Measurements from ENCODE around the gene LEPROT.
"Not testable (repeated sequence)": the region's sequence is repeated elsewhere in the genome, so short reads cannot be mapped to it uniquely, and the experiment has no call there.

LEPROT gene, protein sequence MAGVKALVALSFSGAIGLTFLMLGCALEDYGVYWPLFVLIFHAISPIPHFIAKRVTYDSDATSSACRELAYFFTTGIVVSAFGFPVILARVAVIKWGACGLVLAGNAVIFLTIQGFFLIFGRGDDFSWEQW

DNA sequence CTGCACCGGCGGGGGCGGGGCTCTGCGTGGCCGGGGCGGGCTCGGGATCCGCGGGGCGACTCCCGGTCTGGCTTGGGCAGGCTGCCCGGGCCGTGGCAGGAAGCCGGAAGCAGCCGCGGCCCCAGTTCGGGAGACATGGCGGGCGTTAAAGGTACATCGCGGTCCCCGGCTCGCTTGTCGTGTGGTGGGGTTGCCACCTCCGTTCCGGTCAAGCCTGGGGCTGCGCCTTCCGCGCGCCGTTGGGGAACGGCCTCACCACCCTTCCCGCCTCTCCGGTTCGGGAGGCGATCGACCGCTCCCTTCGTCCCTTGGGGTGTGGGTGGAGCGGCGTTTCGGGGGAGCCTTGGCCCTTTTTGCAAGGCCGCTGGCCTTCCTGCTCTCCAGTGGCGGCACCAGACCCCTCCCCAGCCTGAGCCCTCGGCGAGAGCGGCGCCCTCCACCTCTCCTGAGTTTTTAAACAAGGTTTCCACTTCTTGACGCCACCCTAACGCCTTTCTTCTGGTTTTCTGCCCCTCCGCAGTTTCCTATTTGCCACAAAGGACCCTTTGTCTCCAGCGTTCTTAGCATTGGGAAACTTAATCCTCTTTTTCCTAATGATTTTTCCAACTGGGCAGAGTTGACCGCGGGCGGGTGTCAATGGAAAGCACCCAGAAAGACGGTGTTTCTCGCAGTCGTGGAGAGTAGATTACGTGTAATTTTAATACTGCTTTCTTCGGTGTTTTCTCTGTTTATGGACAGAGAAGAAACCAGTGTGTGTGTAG lies at the start of gene LEPROT, which contains the start of gene LEPR:
TSS of gene LEPROT (plus strand) at position 79 of the 761 bp plus-strand sequence. CDS start at position 136, 57 bp downstream.
TSS of gene LEPR (plus strand) at position 79 of the 761 bp plus-strand sequence. CDS start 144,898 bp downstream, outside the sequence.
- TF ChIP-seq, protein P1, sequence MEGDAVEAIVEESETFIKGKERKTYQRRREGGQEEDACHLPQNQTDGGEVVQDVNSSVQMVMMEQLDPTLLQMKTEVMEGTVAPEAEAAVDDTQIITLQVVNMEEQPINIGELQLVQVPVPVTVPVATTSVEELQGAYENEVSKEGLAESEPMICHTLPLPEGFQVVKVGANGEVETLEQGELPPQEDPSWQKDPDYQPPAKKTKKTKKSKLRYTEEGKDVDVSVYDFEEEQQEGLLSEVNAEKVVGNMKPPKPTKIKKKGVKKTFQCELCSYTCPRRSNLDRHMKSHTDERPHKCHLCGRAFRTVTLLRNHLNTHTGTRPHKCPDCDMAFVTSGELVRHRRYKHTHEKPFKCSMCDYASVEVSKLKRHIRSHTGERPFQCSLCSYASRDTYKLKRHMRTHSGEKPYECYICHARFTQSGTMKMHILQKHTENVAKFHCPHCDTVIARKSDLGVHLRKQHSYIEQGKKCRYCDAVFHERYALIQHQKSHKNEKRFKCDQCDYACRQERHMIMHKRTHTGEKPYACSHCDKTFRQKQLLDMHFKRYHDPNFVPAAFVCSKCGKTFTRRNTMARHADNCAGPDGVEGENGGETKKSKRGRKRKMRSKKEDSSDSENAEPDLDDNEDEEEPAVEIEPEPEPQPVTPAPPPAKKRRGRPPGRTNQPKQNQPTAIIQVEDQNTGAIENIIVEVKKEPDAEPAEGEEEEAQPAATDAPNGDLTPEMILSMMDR (conservative IDR thresholded peaks at IDR 0.05; ENCODE audit: low read depth, low read length), result no peak
- DNase-seq (ENCODE audit: low read depth), result no peak
- peak within 1 kb of the TSS; percentile 93 for H3K4me3 ChIP-seq (ENCODE audit: low read depth, low read length)

DNA sequence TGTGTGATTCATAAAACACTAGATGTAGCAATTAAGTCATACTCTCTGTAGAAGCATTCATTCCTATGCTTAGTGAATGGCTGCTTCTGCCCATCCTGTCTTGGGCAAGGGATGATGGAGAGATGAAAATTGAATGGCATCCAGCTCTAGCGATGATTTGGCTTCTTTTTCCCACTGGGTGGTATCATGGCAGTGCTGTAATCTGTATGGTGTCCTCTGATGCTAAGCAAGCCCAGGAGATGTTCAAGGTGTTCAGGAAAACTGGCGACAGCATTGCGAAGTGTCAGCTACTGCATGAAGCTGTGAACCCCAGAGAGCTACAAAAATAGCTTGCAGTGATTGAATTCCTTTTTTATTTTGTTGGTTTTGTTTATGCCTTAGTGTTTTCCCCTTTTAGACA lies 48.9 kb upstream of the LEPROT start:
- DNase-seq (ENCODE audit: low read depth), result no peak
- no peak overlapping the region for H3K4me3 ChIP-seq (ENCODE audit: low read depth, low read length)
- TF ChIP-seq, protein P1 (conservative IDR thresholded peaks at IDR 0.05; ENCODE audit: low read depth, low read length), result no peak

DNA sequence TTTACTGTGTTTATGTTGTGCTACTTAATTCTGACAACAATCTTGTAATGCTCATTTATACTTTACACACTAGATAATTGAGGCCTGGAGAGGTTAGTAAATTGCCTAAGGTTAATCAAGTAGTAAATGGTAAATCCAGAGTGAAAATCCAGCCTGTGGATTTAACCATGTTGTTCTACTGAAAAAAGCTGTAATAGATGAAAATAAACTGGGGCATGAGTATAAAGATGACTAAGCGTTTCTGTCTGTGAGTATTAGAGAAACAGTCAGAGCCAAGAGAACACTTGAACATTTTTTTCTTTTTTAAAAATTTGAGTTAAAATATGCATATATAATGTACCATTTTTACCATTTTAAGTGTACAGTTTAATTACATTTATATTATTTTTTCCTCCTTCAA lies 47.9 kb upstream of the LEPROT start:
- H3K4me3 ChIP-seq (ENCODE audit: low read depth, low read length), result no peak overlapping the region
- peak; percentile 8 for DNase-seq (ENCODE audit: low read depth)
- TF ChIP-seq, protein P1 (conservative IDR thresholded peaks at IDR 0.05; ENCODE audit: low read depth, low read length), result no peak

DNA sequence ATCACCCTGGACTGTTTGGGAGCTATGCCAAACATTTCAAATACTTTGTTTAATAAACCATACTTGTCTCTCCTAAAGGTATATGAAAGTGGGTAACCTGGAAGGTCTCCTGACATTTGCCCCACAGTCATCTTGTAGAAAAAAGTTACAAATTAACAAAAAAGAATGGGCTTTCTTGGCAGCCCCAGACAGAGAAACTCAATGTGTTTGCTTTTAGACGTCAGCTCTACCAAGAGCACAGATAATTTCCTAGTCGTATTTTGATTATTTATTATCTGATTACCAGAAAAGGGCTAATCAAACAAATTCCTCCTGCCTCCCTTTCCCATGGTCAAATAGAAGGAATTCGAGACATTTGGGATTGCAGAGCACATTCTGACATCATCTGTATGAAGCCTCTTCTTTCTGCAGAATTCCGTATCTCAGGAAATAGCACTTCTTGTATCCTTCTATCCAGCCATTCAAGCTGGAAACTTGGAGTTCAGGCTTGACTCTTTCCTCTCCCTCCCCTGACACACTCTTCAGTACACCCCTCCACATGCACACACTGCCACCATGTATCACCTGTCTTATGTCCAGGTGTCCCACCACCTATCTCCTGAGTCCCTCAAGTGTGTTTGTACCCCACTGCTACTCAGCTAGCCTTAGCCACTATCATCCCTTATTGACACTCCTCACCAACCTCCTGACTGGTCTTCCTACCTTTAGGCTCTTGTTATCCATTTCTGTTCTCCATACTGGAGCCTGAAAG lies 42.8 kb upstream of the LEPROT start:
- no peak overlapping the region for H3K4me3 ChIP-seq (ENCODE audit: low read depth, low read length)
- no peak for DNase-seq (ENCODE audit: low read depth)
- TF ChIP-seq, protein P1 (conservative IDR thresholded peaks at IDR 0.05; ENCODE audit: low read depth, low read length), result no peak

DNA sequence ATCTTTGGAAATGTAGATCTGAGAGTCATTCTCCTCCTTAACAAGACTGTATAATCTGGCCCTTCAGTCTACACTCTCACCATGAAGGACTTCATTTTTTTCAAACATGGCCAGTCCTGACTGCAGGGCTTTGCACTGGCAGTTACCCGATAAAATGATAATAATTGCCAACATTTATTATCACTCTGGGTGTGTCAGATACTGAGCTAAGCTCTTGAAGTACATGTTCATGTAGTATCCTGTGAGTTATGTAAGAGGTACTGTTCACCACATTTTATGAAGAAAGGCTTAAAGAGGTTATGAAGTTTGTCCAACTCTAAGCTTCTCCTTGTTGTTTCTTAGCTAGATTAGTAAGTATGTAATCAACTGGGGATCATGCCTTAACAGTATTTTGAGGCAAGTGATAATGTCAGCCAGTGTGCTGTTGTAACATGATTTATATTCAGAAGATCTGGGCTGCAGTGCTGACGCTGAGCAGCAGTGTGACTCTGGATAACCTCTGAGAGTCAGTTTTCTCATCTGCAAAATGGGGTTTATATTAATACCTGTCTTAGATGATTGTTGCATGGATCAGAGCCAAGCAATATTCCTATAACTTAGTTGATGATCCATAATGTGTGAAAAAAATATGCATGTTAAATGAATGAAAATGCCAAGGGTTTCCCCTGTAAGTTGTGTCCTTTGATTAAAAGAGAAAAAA lies 42.1 kb upstream of the LEPROT start:
- no peak for DNase-seq (ENCODE audit: low read depth)
- H3K4me3 ChIP-seq (ENCODE audit: low read depth, low read length), result no peak overlapping the region

DNA sequence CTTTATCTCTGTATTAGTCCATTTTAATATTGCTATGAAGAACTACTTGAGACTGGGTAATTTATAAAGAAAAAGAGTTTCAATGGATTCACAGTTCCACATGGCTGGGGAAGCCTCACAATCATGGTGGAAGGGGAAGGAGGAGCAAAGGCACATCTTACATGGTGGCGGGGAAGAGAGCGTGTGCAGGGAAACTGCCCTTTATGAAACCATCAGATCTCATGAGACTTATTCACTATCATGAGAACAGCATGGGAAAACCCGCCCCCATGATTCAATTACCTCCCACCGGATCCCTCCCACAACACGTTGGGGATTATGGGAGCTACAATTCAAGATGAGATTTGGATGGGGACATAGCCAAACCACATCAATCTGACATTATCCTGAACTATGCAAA lies 36.0 kb upstream of the LEPROT start:
- not testable (repeated sequence) for H3K4me3 ChIP-seq (ENCODE audit: low read depth, low read length); DNase-seq (ENCODE audit: low read depth)

More for the DNA sequence above, 42.1 kb upstream of the LEPROT start:
- TF ChIP-seq, protein P1 (conservative IDR thresholded peaks at IDR 0.05; ENCODE audit: low read depth, low read length), result no peak

DNA sequence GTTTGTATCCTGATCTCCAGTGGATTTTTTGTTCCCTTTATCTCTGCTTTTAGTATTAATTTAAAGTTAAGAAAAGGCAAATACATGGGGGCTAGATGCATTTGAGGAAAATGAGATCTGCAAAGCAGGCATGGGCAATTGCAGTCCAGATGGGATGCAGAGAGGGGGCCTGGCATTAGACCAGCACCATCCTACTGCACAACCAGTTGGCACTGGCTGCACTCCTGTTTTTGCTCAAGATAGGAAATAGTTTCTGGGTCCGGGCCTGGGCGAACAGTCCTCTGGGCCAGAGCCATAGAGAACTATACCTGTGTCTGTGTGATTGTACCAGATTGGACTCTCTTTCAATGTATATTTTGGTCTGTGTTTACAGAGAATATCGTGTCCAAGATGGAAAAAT lies 34.0 kb upstream of the LEPROT start:
- DNase-seq (ENCODE audit: low read depth), result no peak
- TF ChIP-seq, protein P1 (conservative IDR thresholded peaks at IDR 0.05; ENCODE audit: low read depth, low read length), result no peak

More for the DNA sequence above, 34.0 kb upstream of the LEPROT start:
- no peak overlapping the region for H3K4me3 ChIP-seq (ENCODE audit: low read depth, low read length)

All from choroid plexus epithelial cell (primary cell).